Kidney (tissue), 14 donors: Measurements from ENCODE around the gene UBTF. TPM values are rescaled to one million over a fixed set of nuclear protein-coding genes. Genes with fewer than 3 reads are reported as not detected.

Experiments
- DNase-seq, 5 donors: peaks; one replicate each; pipeline ENCODE4 v3.0.0-alpha.2; 2013 to 2020
- FAIRE-seq: peaks from 2 replicates; lab custom pipeline; 2012; peaks lifted over from hg19 to GRCh38; lab: Jason Lieb, UNC
- H3K27ac ChIP-seq, 2 donors: one replicate each; pipeline ENCODE4 v1.7.0; 2013; ENCODE audit warnings: low read depth in 2 of 2, low read length in 2 of 2, inconsistent platforms in 1 of 2
- H3K27me3 ChIP-seq: one replicate; pipeline ENCODE4 v1.7.1; 2013; ENCODE audit warnings: low read length, inconsistent platforms; ENCODE audit not compliant: control insufficient read depth, insufficient read depth
- H3K36me3 ChIP-seq, 3 donors: one replicate each; pipeline versions ENCODE4 v1.7.0 to v1.7.1; 2013; ENCODE audit warnings: low read length in 3 of 3, control low read depth in 1 of 3, inconsistent platforms in 1 of 3; ENCODE audit not compliant: insufficient read depth in 3 of 3, control insufficient read depth in 2 of 3
- H3K4me1 ChIP-seq, 3 donors: one replicate each; pipeline versions ENCODE4 v1.7.0 to v1.7.1; 2013; ENCODE audit warnings: low read length in 3 of 3, inconsistent platforms in 1 of 3, low read depth in 1 of 3; ENCODE audit not compliant: control insufficient read depth in 2 of 3, insufficient read depth in 2 of 3
- H3K4me3 ChIP-seq, 3 donors: one replicate each; pipeline versions ENCODE4 v1.7.0 to v1.8.1; 2013; ENCODE audit warnings: low read length in 3 of 3, control low read depth in 1 of 3, inconsistent platforms in 1 of 3
- H3K9ac ChIP-seq, 3 donors: one replicate each; pipeline versions ENCODE4 v1.7.0 to v1.7.1; 2013; ENCODE audit warnings: low read length in 3 of 3, control low read depth in 1 of 3, inconsistent platforms in 1 of 3
- H3K9me3 ChIP-seq, 3 donors: one replicate each; pipeline versions ENCODE4 v1.7.0 to v1.7.1; 2013; ENCODE audit warnings: low read length in 3 of 3, control low read depth in 1 of 3, inconsistent platforms in 1 of 3; ENCODE audit not compliant: control insufficient read depth in 2 of 3, insufficient read depth in 1 of 3
- CTCF ChIP-seq: IDR thresholded peaks from 3 replicates; pipeline ENCODE4 v1.5.1; 2012; ENCODE audit warnings: mild to moderate bottlenecking, moderate library complexity, borderline replicate concordance; ENCODE audit not compliant: insufficient read depth; ENCODE audit errors: extremely low read depth
- intact Hi-C: fragments of 100-400 bp; cut with DNase I; formaldehyde crosslinking; loops from one replicate; pipeline ENCODE4 v1.11.1; 2022
- polyA plus RNA-seq: library from polyadenylated mRNA; stranded (reverse); fragments of 350-450 nt; fragmentation: Illumina TruSeq; extraction: RNeasy Lipid Tissue Mini Kit (QIAGEN cat#74804); gene quantifications from one replicate; pipeline ENCODE4 v1.2.3, GENCODE V29; 2014; ENCODE audit warnings: low read depth, low replicate concordance; ENCODE audit not compliant: insufficient read depth
- total RNA-seq: library from RNA; stranded (reverse); fragmentation: NEBNext Ultra II Directional; extraction: Animal tissue kit (Norgen Biotek cat#: 25700); gene quantifications from one replicate; pipeline ENCODE4 v1.2.1, GENCODE V29; 2021
- donor health status: control.
- donor health status: control.
- donor health status: control.
- donor health status: control.
- donor health status: control.
- donor health status: DM: yes; HTN: yes; CAD: no.
- donor health status: Normal renal cell carcinoma (clear cell type).

Gene UBTF
- total and polyA plus RNA-seq, 2 donors from 2014 or later, result 46.1 to 98.8 TPM

GRCh38 chr17:44218344-44219107, 949 bp downstream of the UBTF start:
- DNase-seq (peak; percentile 89 to 98 (median 95)), FAIRE-seq (no peak)
- intact Hi-C loops, result no loop called here
- peak overlapping the region; percentile 74 to 77 (median 75) for H3K4me3 ChIP-seq
- peak overlapping the region; percentile 71 to 81 (median 73) for H3K9ac ChIP-seq
- H3K4me1 ChIP-seq, result peaks cover 6 to 32% (median 28%) of the 10 kb centered on the region in 3 donors
- peak; percentile 57 for TF ChIP-seq CTCF
- H3K9me3 ChIP-seq, result no peaks in the 10 kb centered on the region
- H3K36me3 ChIP-seq, result peaks cover 26 to 33% (median 29%) of the 10 kb centered on the region in 3 donors
- H3K27me3 ChIP-seq, result no peaks in the 10 kb centered on the region
- H3K27ac ChIP-seq, result peak overlapping the region; percentile 92 to 96

GRCh38 chr17:44217738-44218343, 1.6 kb downstream of the UBTF start:
- intact Hi-C loops, result no loop called here
- H3K9me3 ChIP-seq, result no peaks in the 10 kb centered on the region
- no peak for TF ChIP-seq CTCF
- FAIRE-seq (no peak), DNase-seq (peak in 1 of 5 donors; percentile 87)
- H3K9ac ChIP-seq, result peak overlapping the region; percentile 71 to 81 (median 73)
- no peaks in the 10 kb centered on the region for H3K27me3 ChIP-seq
- peaks cover 26 to 33% (median 29%) of the 10 kb centered on the region in 3 donors for H3K36me3 ChIP-seq
- H3K4me3 ChIP-seq, result peak overlapping the region; percentile 74 to 77 (median 75)
- H3K4me1 ChIP-seq, result peaks cover 5 to 30% (median 21%) of the 10 kb centered on the region in 3 donors
- H3K27ac ChIP-seq, result peak overlapping the region; percentile 49 to 77

GRCh38 chr17:44216694-44217093, 2.8 kb downstream of the UBTF start:
- Histone ChIP-seq H3K4me1 (peaks cover 3 to 23% (median 17%) of the 10 kb centered on the region in 3 donors), H3K27ac (peak overlapping the region in 1 of 2 donors; percentile 16), H3K27me3 (no peaks in the 10 kb centered on the region), H3K9ac (no peak overlapping the region), H3K36me3 (peaks cover 26 to 35% (median 30%) of the 10 kb centered on the region in 3 donors), H3K9me3 (no peaks in the 10 kb centered on the region), H3K4me3 (no peak overlapping the region)
- DNase-seq, result no peak
- no peak for FAIRE-seq
- intact Hi-C loops, result no loop called here
- TF ChIP-seq CTCF, result no peak
